Epidermal melanocyte (primary cell): Measurements from ENCODE around the gene ZNF146.
"Not testable (repeated sequence)": the region's sequence is repeated elsewhere in the genome, so short reads cannot be mapped to it uniquely, and the experiment has no call there.

ENCODE experiments used
- DNase-seq: peaks from one replicate; pipeline ENCODE4 v3.0.0; 2011; ENCODE audit warnings: low spot score; ENCODE audit not compliant: insufficient read length

ZNF146 gene

DNA sequence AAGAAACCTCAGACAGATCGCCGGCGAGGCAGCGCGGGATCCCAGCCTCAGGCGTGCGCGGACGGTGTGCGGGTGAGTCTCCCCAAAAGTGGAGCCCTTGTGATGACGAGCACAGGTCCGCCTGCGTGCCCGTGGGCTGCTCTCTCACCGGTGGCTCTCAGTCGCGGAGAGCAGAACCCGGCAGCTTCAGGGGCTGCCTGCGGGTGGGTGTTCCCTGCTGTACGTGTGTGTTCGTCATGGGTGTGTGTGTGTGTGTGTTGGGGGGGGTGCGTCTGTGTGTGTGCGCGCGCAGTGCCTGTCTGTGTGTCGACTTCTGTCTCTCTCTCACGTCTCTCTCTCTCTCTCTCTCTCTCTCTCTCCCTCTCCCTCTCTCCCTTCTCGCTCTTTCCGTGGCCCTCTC is 54.4 kb downstream of the ZNF146 start:
- DNase-seq = not testable (repeated sequence)
